ENCODE results near the gene CCL26.

- TF ChIP-seq CTCF (conservative IDR thresholded peaks at IDR 0.05) = no peak
- no peak for TF ChIP-seq EZH2 (IDR thresholded peaks at IDR 0.05; ENCODE audit: low read depth)
Observed at GRCh38 chr7:75772081-75773077, at the start of gene CCL26.
